WTC11 (cell line): Measurements from ENCODE around the gene FBXL13. TPM values are rescaled to one million over a fixed set of nuclear protein-coding genes. Genes with fewer than 3 reads are reported as not detected.

Experiments used
- ATAC-seq: fragments of 200-7000 bp; cut with Tn5 transposase; 2 replicates; pipeline ENCODE4 v1.10.0; 2021; ENCODE audit warnings: mild to moderate bottlenecking, moderate library complexity
- Bru-seq: library from RNA; stranded (reverse); fragments of 400-500 nt; gene quantifications from one replicate; lab custom pipeline; 2021; lab: Mats Ljungman, UMichigan
- CTCF ChIA-PET: fragments of 300-600 bp; sonication (Branson Sonifier 250); formaldehyde crosslinking; loops from one replicate; lab custom pipeline; 2021; ENCODE audit warnings: antibody characterized with exemption; lab: Charles Lee
- POLR2A ChIA-PET: fragments of 350-600 bp; sonication (Branson Sonifier 250); formaldehyde crosslinking; loops from one replicate; lab custom pipeline; 2021; ENCODE audit warnings: antibody characterized with exemption; lab: Charles Lee
- DNase-seq: peaks from one replicate; pipeline ENCODE4 v3.0.0; 2021; ENCODE audit warnings: low spot score
- H3K27ac Mint-ChIP-seq: 2 replicates; pipeline ENCODE4 v1.8.0; 2021; ENCODE audit warnings: mixed read lengths
- H3K27me3 Mint-ChIP-seq: 2 replicates; pipeline ENCODE4 v1.8.0; 2021; ENCODE audit warnings: low read depth, mild to moderate bottlenecking, moderate library complexity, mixed read lengths
- H3K36me3 Mint-ChIP-seq: 2 replicates; pipeline ENCODE4 v1.8.0; 2021; ENCODE audit warnings: mixed read lengths
- H3K4me1 Mint-ChIP-seq: 2 replicates; pipeline ENCODE4 v1.8.0; 2022; ENCODE audit warnings: mixed read lengths
- H3K4me3 Mint-ChIP-seq: 2 replicates; pipeline ENCODE4 v1.8.0; 2021; ENCODE audit warnings: mild to moderate bottlenecking, moderate library complexity, mixed read lengths
- H3K9me3 Mint-ChIP-seq: 2 replicates; pipeline ENCODE4 v1.8.0; 2021; ENCODE audit warnings: mixed read lengths
- AR ChIP-seq: fragments of 250-450 bp; sonication (Bioruptor Pico); IDR thresholded peaks from 2 replicates; pipeline ENCODE4 v1.9.0; 2021; ENCODE audit warnings: mild to moderate bottlenecking
- E2F4 ChIP-seq: sonication (generic); formaldehyde crosslinking; IDR thresholded peaks from 2 replicates; pipeline ENCODE4 v1.8.1; 2022; ENCODE audit warnings: low read depth, mild to moderate bottlenecking, moderate library complexity, missing genetic modification reagents, borderline replicate concordance
- ELF4 ChIP-seq: sonication (generic); formaldehyde crosslinking; IDR thresholded peaks from 2 replicates; pipeline ENCODE4 v1.8.1; 2022; ENCODE audit warnings: low read depth, mild to moderate bottlenecking, moderate library complexity, missing genetic modification reagents
- EMX1 ChIP-seq: fragments of 250-450 bp; sonication (Bioruptor Pico); IDR thresholded peaks from 2 replicates; pipeline ENCODE4 v1.8.0; 2021; ENCODE audit warnings: mild to moderate bottlenecking
- ETV6 ChIP-seq: sonication (generic); formaldehyde crosslinking; IDR thresholded peaks from 2 replicates; pipeline ENCODE4 v1.8.1; 2022; ENCODE audit warnings: mild to moderate bottlenecking, missing genetic modification reagents
- FOXJ3 ChIP-seq: sonication (generic); formaldehyde crosslinking; IDR thresholded peaks from 2 replicates; pipeline ENCODE4 v1.9.0; 2021; ENCODE audit warnings: missing genetic modification reagents, mild to moderate bottlenecking, borderline replicate concordance
- GTF2I ChIP-seq: fragments of 250-450 bp; sonication (Bioruptor Pico); conservative IDR thresholded peaks from 2 replicates; pipeline ENCODE4 v1.4.0; 2021; ENCODE audit warnings: mild to moderate bottlenecking
- IRF1 ChIP-seq: sonication (generic); formaldehyde crosslinking; IDR thresholded peaks from 2 replicates; pipeline ENCODE4 v1.8.0; 2023; ENCODE audit warnings: missing genetic modification reagents
- MLX ChIP-seq: sonication (generic); formaldehyde crosslinking; IDR thresholded peaks from 2 replicates; pipeline ENCODE4 v1.8.1; 2023; ENCODE audit warnings: mild to moderate bottlenecking, missing genetic modification reagents, moderate library complexity
- MXD4 ChIP-seq: fragments of 250-450 bp; sonication (Bioruptor Pico); IDR thresholded peaks from 2 replicates; pipeline ENCODE4 v1.8.0; 2021; ENCODE audit warnings: mild to moderate bottlenecking, moderate library complexity, borderline replicate concordance
- RELA ChIP-seq: sonication (generic); formaldehyde crosslinking; IDR thresholded peaks from 2 replicates; pipeline ENCODE4 v1.8.1; 2022; ENCODE audit warnings: missing genetic modification reagents, mild to moderate bottlenecking, borderline replicate concordance
- SMAD4 ChIP-seq: sonication (generic); formaldehyde crosslinking; IDR thresholded peaks from 2 replicates; pipeline ENCODE4 v1.8.0; 2022; ENCODE audit warnings: mild to moderate bottlenecking, missing genetic modification reagents
- SP1 ChIP-seq: sonication (generic); formaldehyde crosslinking; conservative IDR thresholded peaks from 2 replicates; pipeline ENCODE4 v1.8.1; 2022; ENCODE audit warnings: missing genetic modification reagents
- TEAD1 ChIP-seq: sonication (generic); formaldehyde crosslinking; IDR thresholded peaks from 2 replicates; pipeline ENCODE4 v1.8.0; 2022; ENCODE audit warnings: mild to moderate bottlenecking, missing genetic modification reagents
- ZNF232 ChIP-seq: sonication (generic); formaldehyde crosslinking; IDR thresholded peaks from 2 replicates; pipeline ENCODE4 v1.8.0; 2022; ENCODE audit warnings: mild to moderate bottlenecking, missing genetic modification reagents
- long read RNA-seq, 3 experiments: library from RNA in 1 of 3; library from capped mRNA in 1 of 3; library from polyadenylated mRNA in 1 of 3; unstranded in 2 of 3; stranded (forward) in 1 of 3; transcript quantifications; one replicate each; pipeline ENCODE4 v2.0.0, GENCODE V29; 2021
- total RNA-seq: library from RNA; stranded (reverse); gene quantifications from 3 replicates; pipeline ENCODE4 v1.2.3, GENCODE V29; 2021
- TF ChIP-seq, protein P1 (sequence below): sonication (generic); formaldehyde crosslinking; IDR thresholded peaks from 2 replicates; pipeline ENCODE4 v1.8.1; 2023; ENCODE audit warnings: mild to moderate bottlenecking, missing genetic modification reagents, moderate library complexity
- TF ChIP-seq, protein P2 (sequence below): fragments of 250-450 bp; sonication (Bioruptor Pico); IDR thresholded peaks from 2 replicates; pipeline ENCODE4 v2.1.2; 2022; ENCODE audit warnings: mild to moderate bottlenecking, moderate library complexity
- TF ChIP-seq, protein P3 (sequence below): sonication (generic); formaldehyde crosslinking; IDR thresholded peaks from 2 replicates; pipeline ENCODE4 v1.8.0; 2022; ENCODE audit warnings: mild to moderate bottlenecking, missing genetic modification reagents
- TF ChIP-seq, protein P4 (sequence below): sonication (generic); formaldehyde crosslinking; IDR thresholded peaks from 2 replicates; pipeline ENCODE4 v1.8.1; 2022; ENCODE audit warnings: mild to moderate bottlenecking, moderate library complexity, missing genetic modification reagents
- TF ChIP-seq, protein P5 (sequence below): sonication (generic); formaldehyde crosslinking; IDR thresholded peaks from 2 replicates; pipeline ENCODE4 v1.8.0; 2023; ENCODE audit warnings: missing genetic modification reagents, mild to moderate bottlenecking, borderline replicate concordance

The FBXL13 gene
- total RNA-seq, result 1.4 to 2.2 TPM (median 1.7 TPM) in 3 replicates
- percentile 43 among the genes with signal in this experiment for Bru-seq, nascent RNA
- long read RNA-seq, experiment 1, partial matches to known transcripts, result 2 of 6 reads
- long read RNA-seq, experiment 1, other reads (novel, unspliced or antisense), result 4 of 6 reads
- long read RNA-seq, experiment 2, partial matches to known transcripts, result 2 of 5 reads
- long read RNA-seq, experiment 2, other reads (novel, unspliced or antisense), result 3 of 5 reads
- long read RNA-seq, experiment 3, partial matches to known transcripts, result 0 of 3 reads
- long read RNA-seq, experiment 3, other reads (novel, unspliced or antisense), result 3 of 3 reads

DNA sequence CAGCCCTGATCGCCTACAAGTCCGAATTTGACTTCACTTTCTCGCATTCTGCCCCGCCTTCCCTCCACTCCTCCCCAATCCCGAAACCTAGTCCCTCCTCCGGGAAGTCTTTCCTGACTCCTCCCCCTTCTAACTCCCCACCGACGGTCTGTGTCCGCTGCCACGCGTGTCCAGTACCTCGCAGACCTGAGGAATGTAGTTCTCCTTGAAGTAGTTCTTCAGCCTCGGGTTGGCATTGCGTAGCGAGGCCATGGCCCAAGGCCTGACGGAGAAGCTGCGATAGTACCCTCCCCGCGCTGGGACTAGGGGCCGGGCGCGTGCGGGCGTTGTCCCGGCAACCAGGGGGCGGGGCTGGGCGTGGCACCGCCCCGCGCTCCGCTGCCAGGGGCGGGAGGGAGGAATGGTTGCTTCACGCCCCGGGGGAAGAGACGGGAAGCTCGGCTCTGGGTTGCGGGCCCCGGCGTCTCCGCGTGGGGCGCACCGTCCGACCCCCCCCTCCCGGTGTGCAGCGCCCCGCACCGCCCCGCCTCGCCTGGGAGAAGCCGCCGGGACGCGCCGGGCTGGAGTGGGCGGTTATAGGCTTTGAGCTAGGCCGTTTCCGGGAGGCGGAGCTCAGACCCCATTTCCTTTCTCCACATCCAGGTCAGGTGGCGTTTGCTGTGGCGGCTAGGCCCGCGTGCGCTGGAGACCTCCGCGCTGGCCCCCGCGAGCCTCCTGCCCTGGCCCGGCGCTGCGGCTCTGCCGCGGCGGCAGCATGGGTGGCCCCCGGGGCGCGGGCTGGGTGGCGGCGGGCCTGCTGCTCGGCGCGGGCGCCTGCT is at the start of gene FBXL13, which contains the start of gene ARMC10:
FBXL13 (minus strand) TSS at position 278 of the 818 bp plus-strand sequence.
ARMC10 (plus strand) TSS at position 622 of the 818 bp plus-strand sequence; CDS start at position 755, 133 bp downstream.
- DNase-seq (peak; percentile 84), ATAC-seq (peak; percentile 82)
- Mint-ChIP-seq H3K4me1 (peaks cover 22% of the 10 kb centered on the region), H3K27ac (peak within 1 kb of the TSS; percentile 94), H3K36me3 (peaks cover under 1% of the 10 kb centered on the region), H3K4me3 (peak within 1 kb of the TSS; percentile 98), H3K9me3 (peaks cover 3% of the 10 kb centered on the region; the same call in 1 of the 2 replicates), H3K27me3 (no peaks in the 10 kb centered on the region)
- ChIA-PET POLR2A (interaction anchor here (0.6 to 1.6 kb wide), 5 partner anchors 13 to 326 kb away, joined by 4 to 8 read pairs (median 6); partner anchors contain the start of gene FAM185A), CTCF (interaction anchor here (0.6 to 2.9 kb wide), 6 partner anchors 9 to 326 kb away, joined by 3 to 47 read pairs (median 4); partner anchors contain the start of gene FAM185A)
- TF ChIP-seq AR (CRISPR knock-in tag) (no peak), MLX (CRISPR knock-in tag) (no peak), E2F4 (CRISPR knock-in tag) (0 out of 2 replicates have a peak, but pooled peaks have one; percentile 30), EMX1 (CRISPR knock-in tag) (no peak), ETV6 (CRISPR knock-in tag) (peak; percentile 44), MXD4 (CRISPR knock-in tag) (no peak), ELF4 (CRISPR knock-in tag) (no peak), ZNF232 (CRISPR knock-in tag) (peak; percentile 59; the same call in 1 of the 2 replicates), GTF2I (CRISPR knock-in tag) (no peak), SP1 (CRISPR knock-in tag) (peak; percentile 87), FOXJ3 (no peak), IRF1 (CRISPR knock-in tag) (peak; percentile 82; the same call in 1 of the 2 replicates), TEAD1 (CRISPR knock-in tag) (no peak), RELA (CRISPR knock-in tag) (peak; percentile 42; the same call in 1 of the 2 replicates), SMAD4 (CRISPR knock-in tag) (no peak)
- TF ChIP-seq, protein P1, sequence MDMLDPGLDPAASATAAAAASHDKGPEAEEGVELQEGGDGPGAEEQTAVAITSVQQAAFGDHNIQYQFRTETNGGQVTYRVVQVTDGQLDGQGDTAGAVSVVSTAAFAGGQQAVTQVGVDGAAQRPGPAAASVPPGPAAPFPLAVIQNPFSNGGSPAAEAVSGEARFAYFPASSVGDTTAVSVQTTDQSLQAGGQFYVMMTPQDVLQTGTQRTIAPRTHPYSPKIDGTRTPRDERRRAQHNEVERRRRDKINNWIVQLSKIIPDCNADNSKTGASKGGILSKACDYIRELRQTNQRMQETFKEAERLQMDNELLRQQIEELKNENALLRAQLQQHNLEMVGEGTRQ (CRISPR knock-in tag), result peak; percentile 81
- TF ChIP-seq, protein P2, sequence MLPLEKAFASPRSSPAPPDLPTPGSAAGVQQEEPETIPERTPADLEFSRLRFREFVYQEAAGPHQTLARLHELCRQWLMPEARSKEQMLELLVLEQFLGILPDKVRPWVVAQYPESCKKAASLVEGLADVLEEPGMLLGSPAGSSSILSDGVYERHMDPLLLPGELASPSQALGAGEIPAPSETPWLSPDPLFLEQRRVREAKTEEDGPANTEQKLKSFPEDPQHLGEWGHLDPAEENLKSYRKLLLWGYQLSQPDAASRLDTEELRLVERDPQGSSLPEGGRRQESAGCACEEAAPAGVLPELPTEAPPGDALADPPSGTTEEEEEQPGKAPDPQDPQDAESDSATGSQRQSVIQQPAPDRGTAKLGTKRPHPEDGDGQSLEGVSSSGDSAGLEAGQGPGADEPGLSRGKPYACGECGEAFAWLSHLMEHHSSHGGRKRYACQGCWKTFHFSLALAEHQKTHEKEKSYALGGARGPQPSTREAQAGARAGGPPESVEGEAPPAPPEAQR (CRISPR knock-in tag), result no peak
- TF ChIP-seq, protein P3, sequence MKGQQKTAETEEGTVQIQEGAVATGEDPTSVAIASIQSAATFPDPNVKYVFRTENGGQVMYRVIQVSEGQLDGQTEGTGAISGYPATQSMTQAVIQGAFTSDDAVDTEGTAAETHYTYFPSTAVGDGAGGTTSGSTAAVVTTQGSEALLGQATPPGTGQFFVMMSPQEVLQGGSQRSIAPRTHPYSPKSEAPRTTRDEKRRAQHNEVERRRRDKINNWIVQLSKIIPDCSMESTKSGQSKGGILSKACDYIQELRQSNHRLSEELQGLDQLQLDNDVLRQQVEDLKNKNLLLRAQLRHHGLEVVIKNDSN (CRISPR knock-in tag), result peak; percentile 42; the same call in 1 of the 2 replicates
- TF ChIP-seq, protein P4, sequence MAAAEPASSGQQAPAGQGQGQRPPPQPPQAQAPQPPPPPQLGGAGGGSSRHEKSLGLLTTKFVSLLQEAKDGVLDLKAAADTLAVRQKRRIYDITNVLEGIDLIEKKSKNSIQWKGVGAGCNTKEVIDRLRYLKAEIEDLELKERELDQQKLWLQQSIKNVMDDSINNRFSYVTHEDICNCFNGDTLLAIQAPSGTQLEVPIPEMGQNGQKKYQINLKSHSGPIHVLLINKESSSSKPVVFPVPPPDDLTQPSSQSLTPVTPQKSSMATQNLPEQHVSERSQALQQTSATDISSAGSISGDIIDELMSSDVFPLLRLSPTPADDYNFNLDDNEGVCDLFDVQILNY, result peak; percentile 61; the same call in 1 of the 2 replicates
- TF ChIP-seq, protein P5, sequence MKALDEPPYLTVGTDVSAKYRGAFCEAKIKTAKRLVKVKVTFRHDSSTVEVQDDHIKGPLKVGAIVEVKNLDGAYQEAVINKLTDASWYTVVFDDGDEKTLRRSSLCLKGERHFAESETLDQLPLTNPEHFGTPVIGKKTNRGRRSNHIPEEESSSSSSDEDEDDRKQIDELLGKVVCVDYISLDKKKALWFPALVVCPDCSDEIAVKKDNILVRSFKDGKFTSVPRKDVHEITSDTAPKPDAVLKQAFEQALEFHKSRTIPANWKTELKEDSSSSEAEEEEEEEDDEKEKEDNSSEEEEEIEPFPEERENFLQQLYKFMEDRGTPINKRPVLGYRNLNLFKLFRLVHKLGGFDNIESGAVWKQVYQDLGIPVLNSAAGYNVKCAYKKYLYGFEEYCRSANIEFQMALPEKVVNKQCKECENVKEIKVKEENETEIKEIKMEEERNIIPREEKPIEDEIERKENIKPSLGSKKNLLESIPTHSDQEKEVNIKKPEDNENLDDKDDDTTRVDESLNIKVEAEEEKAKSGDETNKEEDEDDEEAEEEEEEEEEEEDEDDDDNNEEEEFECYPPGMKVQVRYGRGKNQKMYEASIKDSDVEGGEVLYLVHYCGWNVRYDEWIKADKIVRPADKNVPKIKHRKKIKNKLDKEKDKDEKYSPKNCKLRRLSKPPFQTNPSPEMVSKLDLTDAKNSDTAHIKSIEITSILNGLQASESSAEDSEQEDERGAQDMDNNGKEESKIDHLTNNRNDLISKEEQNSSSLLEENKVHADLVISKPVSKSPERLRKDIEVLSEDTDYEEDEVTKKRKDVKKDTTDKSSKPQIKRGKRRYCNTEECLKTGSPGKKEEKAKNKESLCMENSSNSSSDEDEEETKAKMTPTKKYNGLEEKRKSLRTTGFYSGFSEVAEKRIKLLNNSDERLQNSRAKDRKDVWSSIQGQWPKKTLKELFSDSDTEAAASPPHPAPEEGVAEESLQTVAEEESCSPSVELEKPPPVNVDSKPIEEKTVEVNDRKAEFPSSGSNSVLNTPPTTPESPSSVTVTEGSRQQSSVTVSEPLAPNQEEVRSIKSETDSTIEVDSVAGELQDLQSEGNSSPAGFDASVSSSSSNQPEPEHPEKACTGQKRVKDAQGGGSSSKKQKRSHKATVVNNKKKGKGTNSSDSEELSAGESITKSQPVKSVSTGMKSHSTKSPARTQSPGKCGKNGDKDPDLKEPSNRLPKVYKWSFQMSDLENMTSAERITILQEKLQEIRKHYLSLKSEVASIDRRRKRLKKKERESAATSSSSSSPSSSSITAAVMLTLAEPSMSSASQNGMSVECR (CRISPR knock-in tag), result peak; percentile 43; the same call in 1 of the 2 replicates
